ENCODE measurements around the gene CLTB. TPM values are rescaled to one million over a fixed set of nuclear protein-coding genes. Genes with fewer than 3 reads are reported as not detected.

The CLTB gene
- total and polyA plus RNA-seq, 2 of the 13 experiments (the other 11 are each of a cell fraction or from before 2014, with no cell fraction given) = 23.3 to 33.8 TPM

DNA sequence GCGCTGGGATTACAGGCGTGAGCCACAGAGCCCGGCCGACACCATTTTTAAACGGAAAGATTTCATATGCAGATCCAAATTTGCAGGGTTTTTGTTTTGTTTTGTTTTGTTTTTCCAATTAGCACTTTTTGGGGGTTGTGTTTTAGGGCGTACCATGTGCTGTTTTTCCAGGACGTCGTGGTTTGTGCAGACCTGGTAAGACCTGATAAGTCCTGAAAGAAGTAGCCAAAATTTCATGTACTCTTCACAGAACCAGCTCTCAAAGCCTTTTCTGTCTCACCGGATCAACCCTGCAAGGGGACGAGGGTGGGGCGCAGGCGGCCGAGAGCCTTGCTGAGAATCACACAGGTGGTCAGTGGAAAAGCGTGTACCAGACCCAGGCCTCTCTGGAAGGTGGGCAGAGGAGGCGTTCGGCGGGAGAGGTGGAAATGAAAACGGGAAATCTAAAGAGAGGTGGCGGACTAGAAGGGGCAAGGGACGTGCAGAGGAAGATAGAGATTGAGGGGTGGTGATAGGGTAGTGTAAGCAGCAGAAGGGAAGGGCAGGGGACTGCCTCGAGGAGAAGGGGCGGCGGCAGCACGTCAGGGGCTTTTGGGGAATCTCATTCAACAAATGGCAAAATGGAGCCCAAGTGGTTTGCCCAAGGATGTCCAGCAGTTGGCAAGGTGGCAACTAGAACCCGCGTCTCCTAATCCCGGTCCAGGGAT is 30.7 kb upstream of the CLTB start:
- Histone ChIP-seq H3K79me2 (ENCODE audit: insufficient read depth, low read length) (peaks cover 29% of the 10 kb centered on the region), H3K9me3 (ENCODE audit: low read length) (no peaks in the 10 kb centered on the region), H2AFZ (ENCODE audit: low read length) (no peak overlapping the region), H3K27ac (ENCODE audit: extremely low read length, insufficient read depth, low read length) (peak overlapping the region; percentile 86), H3K27me3 (ENCODE audit: control insufficient read depth in 1 of 2, insufficient read depth in 2 of 2, low read length in 2 of 2) (peaks cover 0 to 3% of the 10 kb centered on the region in 2 experiments; a peak in 1 of 5 replicates), H3K4me1 (ENCODE audit: insufficient read depth, low read length) (peaks cover 43% of the 10 kb centered on the region), H3K4me3 (replicated peaks in 1 of 3; ENCODE audit: insufficient read depth in 1 of 3, low read depth in 2 of 3, low read length in 3 of 3) (peak overlapping the region; percentile 94 to 100 (median 99)), H3K36me3 (replicated peaks in 1 of 2; ENCODE audit: control insufficient read depth in 1 of 2, insufficient read depth in 2 of 2, low read length in 2 of 2) (no peaks in the 10 kb centered on the region), H3K4me2 (ENCODE audit: low read depth, low read length) (peak overlapping the region; percentile 91), H3K9ac (ENCODE audit: insufficient read depth, low read depth, low read length) (peak overlapping the region; percentile 98), H4K20me1 (ENCODE audit: insufficient read depth, low read length) (peaks cover 2% of the 10 kb centered on the region)
- in situ Hi-C loops (cut with HindIII; ENCODE audit: extremely low pct_ligation_motif_present, low pct_unique_long_range_greater_than_20kb) = loop anchor here (25.0 kb wide), 1 partner anchor 585 kb away; the partner anchor contains the start of gene CPLX2
- DNase-seq (ENCODE audit: low spot score) = no peak
- intact Hi-C loops (cut with micrococcal nuclease; ENCODE audit: unreplicated experiment) = no loop called here
- 25% methylated on average over 24 of the region's 27 CpGs for WGBS (ENCODE audit: low lambda C conversion rate)
- FAIRE-seq = no peak
- ATAC-seq = peak; percentile 33
- CTCF ChIA-PET (ENCODE audit: low intra/inter-chr PET ratio, low total read pairs) = interaction anchor here (1.3 to 2.1 kb wide), 2 partner anchors 17 to 31 kb away, joined by 4 to 17 read pairs; partner anchors contain the start of gene CLTB
- POLR2A ChIA-PET = interaction anchor here (0.5 to 2.3 kb wide), 13 partner anchors 8 to 102 kb away, joined by 3 to 14 read pairs (median 5); partner anchors contain the start of genes CDHR2, CLTB, KIAA1191 and RNF44
- no TSS peak for BruUV-seq (replicated peaks)
- TF ChIP-seq PHF5A (CRISPR knock-in tag; IDR thresholded peaks at IDR 0.05; ENCODE audit: low read depth, unreplicated experiment) (no peak), TSC22D2 (CRISPR knock-in tag; IDR thresholded peaks at IDR 0.05; ENCODE audit: borderline replicate concordance) (no peak), FLYWCH1 (CRISPR knock-in tag; IDR thresholded peaks at IDR 0.05) (0 out of 2 replicates have a peak, but pooled peaks have one; percentile 50), CREB1 (IDR thresholded peaks at IDR 0.05) (no peak), CREB1 (CRISPR knock-in tag; IDR thresholded peaks at IDR 0.05) (no peak), REPIN1 (CRISPR knock-in tag; IDR thresholded peaks at IDR 0.05; ENCODE audit: borderline replicate concordance, low read depth) (0 out of 2 replicates have a peak, but pooled peaks have one; percentile 21), IKZF1 (IDR thresholded peaks at IDR 0.05) (no peak), ZSCAN22 (CRISPR knock-in tag; IDR thresholded peaks at IDR 0.05) (0 out of 2 replicates have a peak, but pooled peaks have one; percentile 12), ZKSCAN1 (IDR thresholded peaks at IDR 0.05; ENCODE audit: low read length) (no peak), ZNF781 (CRISPR knock-in tag; IDR thresholded peaks at IDR 0.05; ENCODE audit: borderline replicate concordance, not compliant biosample characterization) (no peak), U2AF2 (IDR thresholded peaks at IDR 0.05; ENCODE audit: low read depth, low read length) (no peak), ZNF468 (CRISPR knock-in tag; IDR thresholded peaks at IDR 0.05) (no peak), ZNF121 (CRISPR knock-in tag; IDR thresholded peaks at IDR 0.05) (0 out of 2 replicates have a peak, but pooled peaks have one; percentile 6)
- TF ChIP-seq, protein P1, sequence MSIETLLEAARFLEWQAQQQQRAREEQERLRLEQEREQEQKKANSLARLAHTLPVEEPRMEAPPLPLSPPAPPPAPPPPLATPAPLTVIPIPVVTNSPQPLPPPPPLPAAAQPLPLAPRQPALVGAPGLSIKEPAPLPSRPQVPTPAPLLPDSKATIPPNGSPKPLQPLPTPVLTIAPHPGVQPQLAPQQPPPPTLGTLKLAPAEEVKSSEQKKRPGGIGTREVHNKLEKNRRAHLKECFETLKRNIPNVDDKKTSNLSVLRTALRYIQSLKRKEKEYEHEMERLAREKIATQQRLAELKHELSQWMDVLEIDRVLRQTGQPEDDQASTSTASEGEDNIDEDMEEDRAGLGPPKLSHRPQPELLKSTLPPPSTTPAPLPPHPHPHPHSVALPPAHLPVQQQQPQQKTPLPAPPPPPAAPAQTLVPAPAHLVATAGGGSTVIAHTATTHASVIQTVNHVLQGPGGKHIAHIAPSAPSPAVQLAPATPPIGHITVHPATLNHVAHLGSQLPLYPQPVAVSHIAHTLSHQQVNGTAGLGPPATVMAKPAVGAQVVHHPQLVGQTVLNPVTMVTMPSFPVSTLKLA (IDR thresholded peaks at IDR 0.05) = peak; percentile 42; the same call in 1 of the 2 replicates
- TF ChIP-seq, protein P2, sequence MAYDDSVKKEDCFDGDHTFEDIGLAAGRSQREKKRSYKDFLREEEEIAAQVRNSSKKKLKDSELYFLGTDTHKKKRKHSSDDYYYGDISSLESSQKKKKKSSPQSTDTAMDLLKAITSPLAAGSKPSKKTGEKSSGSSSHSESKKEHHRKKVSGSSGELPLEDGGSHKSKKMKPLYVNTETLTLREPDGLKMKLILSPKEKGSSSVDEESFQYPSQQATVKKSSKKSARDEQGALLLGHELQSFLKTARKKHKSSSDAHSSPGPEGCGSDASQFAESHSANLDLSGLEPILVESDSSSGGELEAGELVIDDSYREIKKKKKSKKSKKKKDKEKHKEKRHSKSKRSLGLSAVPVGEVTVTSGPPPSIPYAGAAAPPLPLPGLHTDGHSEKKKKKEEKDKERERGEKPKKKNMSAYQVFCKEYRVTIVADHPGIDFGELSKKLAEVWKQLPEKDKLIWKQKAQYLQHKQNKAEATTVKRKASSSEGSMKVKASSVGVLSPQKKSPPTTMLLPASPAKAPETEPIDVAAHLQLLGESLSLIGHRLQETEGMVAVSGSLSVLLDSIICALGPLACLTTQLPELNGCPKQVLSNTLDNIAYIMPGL (CRISPR knock-in tag; IDR thresholded peaks at IDR 0.05; ENCODE audit: borderline replicate concordance in 1 of 2, low read depth in 1 of 2) = no peak; a peak in 1 of 4 replicates
- TF ChIP-seq, protein P3, sequence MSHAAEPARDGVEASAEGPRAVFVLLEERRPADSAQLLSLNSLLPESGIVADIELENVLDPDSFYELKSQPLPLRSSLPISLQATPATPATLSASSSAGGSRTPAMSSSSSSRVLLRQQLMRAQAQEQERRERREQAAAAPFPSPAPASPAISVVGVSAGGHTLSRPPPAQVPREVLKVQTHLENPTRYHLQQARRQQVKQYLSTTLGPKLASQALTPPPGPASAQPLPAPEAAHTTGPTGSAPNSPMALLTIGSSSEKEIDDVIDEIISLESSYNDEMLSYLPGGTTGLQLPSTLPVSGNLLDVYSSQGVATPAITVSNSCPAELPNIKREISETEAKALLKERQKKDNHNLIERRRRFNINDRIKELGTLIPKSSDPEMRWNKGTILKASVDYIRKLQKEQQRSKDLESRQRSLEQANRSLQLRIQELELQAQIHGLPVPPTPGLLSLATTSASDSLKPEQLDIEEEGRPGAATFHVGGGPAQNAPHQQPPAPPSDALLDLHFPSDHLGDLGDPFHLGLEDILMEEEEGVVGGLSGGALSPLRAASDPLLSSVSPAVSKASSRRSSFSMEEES (CRISPR knock-in tag; IDR thresholded peaks at IDR 0.05) = no peak
- TF ChIP-seq, protein P4, sequence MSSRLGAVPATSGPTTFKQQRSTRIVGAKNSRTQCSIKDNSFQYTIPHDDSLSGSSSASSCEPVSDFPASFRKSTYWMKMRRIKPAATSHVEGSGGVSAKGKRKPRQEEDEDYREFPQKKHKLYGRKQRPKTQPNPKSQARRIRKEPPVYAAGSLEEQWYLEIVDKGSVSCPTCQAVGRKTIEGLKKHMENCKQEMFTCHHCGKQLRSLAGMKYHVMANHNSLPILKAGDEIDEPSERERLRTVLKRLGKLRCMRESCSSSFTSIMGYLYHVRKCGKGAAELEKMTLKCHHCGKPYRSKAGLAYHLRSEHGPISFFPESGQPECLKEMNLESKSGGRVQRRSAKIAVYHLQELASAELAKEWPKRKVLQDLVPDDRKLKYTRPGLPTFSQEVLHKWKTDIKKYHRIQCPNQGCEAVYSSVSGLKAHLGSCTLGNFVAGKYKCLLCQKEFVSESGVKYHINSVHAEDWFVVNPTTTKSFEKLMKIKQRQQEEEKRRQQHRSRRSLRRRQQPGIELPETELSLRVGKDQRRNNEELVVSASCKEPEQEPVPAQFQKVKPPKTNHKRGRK (CRISPR knock-in tag; IDR thresholded peaks at IDR 0.05) = no peak

All from HepG2 (cell line).